Fibroblast of gingiva (primary cell): ENCODE data around the gene UCK2.
"Not testable (repeated sequence)": the region's sequence is repeated elsewhere in the genome, so short reads cannot be mapped to it uniquely, and the experiment has no call there.

Experiments
- DNase-seq: peaks from one replicate; pipeline ENCODE4 v3.0.0-alpha.2; 2011; ENCODE audit warnings: low read depth

The UCK2 gene

GRCh38 chr1:165827268-165828102 lies at the start of gene UCK2:
UCK2 (plus strand) TSS chr1:165827614; CDS start chr1:165827834, 220 bp downstream.
- peak; percentile 73 for DNase-seq

DNA sequence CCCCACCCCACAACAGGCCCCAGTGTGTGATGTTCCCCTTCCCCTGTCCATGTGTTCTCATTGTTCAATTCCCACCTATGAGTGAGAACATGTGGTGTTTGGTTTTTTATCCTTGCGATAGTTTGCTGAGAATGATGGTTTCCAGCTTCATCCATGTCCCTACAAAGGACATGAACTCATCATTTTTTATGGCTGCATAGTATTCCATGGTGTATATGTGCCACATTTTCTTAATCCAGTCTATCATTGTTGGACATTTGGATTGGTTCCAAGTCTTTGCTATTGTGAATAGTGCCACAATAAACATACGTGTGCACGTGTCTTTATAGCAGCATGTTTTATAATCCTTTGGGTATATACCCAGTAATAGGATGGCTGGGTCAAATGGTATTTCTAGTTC lies 49.2 kb upstream of the UCK2 start:
- not testable (repeated sequence) for DNase-seq

DNA sequence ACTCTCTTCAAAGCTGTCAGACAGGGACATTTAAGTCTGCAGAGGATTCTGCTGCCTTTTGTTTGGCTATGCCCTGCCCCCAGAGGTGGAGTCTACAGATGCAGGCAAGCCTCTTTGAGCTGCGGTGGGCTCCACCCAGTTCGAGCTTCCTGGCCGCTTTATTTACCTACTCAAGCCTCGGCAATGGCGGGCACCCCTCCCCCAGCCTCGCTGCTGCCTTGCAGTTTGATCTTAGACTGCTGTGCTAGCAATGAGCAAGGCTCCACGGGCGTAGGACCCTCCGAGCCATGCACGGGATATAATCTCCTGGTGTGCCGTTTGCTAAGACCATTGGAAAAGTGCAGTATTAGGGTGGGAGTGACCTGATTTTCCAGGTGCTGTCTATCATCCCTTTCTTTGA lies 43.9 kb upstream of the UCK2 start:
- DNase-seq: not testable (repeated sequence)

DNA sequence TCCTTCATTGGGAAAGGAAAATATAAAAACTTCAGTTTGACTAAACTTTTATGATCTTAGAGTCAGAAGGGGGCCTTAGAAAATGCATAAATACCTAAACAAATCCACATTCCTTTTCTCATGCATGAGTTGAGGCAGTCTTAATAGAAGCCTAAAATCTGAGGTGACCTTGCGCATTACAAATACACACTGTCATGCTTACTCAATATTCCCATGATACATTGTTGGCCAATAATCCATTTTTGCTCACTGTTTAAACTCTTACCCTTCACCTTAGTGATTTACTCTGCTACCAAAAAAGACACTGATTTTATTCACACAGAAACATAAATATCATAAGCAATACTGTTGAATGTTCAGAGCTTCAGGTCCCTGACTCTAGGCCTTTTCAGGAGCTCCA lies 39.7 kb upstream of the UCK2 start:
- peak; percentile 3 for DNase-seq

DNA sequence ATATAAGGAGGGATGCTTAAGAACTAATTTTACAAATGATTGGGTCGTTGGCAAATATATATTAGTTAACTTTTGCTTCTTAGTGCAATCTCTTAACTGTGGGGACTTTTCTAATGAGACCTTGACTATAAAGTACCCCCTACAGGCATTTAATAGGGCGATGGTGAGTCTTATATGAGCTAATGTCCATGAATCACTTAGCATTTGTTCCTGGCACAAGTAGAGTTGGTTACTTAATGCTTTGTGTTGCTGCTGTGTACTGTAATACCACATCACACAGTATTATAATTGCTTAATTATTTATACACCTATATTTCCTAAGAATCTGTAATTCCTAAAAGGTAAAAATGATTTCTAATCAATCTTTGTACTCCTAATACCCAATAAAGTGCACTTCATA lies 33.5 kb upstream of the UCK2 start:
- peak; percentile 17 for DNase-seq

DNA sequence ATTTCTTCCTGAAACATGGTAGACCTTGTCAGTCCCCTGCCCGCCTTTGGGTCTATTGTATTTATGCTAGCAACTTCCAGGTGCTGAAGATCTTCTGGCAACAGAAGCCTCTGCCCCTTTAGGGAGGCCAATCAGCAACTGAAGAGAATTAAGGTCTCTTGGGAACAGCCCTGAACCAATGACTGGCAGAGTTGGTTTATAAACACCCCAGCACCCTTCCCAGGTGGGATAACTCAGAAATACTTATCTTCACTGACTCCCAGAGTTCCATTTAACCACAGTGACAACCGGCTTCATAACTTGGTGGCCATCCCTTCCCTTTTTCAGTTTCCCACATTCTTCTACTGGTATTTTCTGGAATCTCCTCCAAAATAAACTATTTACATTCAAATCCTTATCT lies 31.5 kb upstream of the UCK2 start:
- no peak for DNase-seq

- DNase-seq: no peak
These were observed 28.0 kb upstream of the UCK2 start for GRCh38 chr1:165799387-165799786.

GRCh38 chr1:165804513-165804912 lies 22.9 kb upstream of the UCK2 start:
- DNase-seq: not testable (repeated sequence)

GRCh38 chr1:165807613-165808012 lies 19.8 kb upstream of the UCK2 start:
- DNase-seq: no peak

- no peak for DNase-seq
These were observed 11.7 kb upstream of the UCK2 start for GRCh38 chr1:165815725-165816124.

GRCh38 chr1:165816157-165816556 lies 11.3 kb upstream of the UCK2 start:
- DNase-seq: no peak

GRCh38 chr1:165816826-165817497 lies 10.5 kb upstream of the UCK2 start:
- DNase-seq: no peak

- DNase-seq: no peak
These were observed 3.7 kb upstream of the UCK2 start for GRCh38 chr1:165823552-165824268.

DNA sequence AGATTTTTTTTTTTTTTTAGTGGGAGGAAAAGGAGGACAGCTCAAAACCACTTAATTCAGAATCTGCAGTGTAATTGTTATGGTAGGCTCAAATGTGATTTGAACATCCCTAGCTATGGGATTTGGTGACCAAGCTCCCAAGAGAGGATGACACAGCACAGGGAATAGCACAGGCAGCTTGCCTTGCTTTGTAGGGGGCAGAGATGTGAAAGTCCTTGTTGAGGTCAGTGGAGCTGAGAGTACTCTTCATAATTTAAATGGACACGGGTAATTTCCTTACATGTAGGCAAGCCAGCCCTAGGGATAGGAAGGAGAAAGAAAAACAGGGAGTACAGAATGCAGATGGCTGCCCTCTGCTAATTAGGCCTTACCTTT lies 3.2 kb upstream of the UCK2 start:
- peak; percentile 30 for DNase-seq

DNA sequence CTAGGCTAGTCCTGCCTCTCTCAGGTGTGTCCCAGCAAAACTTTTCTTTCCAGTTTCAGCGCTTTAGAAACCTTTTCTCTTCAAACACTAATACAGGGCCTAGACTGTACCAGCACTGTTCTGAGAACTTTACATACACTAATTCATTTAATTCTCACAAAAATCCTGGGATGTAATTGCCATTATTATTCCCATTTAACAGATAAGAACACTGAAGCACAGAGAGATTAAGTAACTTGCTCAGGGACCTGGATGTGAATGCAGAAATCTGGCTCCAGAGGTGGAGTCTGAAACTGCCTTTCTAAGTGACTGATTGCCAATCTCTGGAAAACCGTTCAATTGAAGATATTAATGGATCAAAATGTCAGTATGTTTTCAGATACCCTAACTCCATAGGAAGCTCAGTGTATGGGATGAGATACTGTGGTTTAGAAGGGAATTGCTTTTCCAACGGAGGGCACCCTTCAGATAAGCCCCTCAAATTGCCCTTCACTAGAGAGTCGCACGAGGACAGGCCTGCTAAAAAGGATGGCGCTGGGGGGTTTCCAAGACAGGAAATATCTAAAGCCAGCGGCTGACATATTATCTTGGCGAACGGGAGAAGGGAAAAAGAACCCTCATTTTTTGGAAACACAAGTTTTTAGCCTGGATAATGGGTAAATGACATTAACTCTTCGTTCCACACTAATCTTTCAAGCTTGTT lies 698 bp upstream of the UCK2 start:
- no peak for DNase-seq

DNA sequence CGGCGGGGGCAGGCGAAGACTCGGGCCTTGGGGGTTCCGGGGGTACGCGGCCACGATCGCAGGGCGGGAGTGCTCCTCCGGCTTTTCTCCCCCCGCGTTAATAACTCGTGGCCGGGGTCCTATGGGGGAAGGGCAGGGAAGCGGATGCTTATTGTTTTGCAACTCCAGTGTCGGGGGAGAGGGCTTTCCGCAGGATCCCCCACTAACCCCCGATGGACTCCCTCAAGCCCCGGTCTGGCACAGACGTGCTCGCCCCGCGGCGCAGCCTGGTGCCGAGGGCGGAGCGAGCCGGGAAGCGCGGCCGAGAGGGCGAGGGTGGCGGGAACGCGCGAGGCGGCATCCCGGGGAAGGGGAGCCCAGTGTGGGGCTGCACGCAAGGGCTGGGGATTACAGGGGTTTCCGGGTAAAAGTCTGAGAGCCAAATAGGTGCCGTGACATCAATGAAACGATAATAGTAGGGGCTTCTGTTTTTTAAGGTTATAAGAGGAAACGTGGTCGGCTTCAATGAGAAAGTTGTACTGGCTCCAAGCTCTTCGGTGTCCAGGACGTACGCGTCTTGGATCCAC lies 772 bp downstream of the UCK2 start:
- peak; percentile 34 for DNase-seq

GRCh38 chr1:165828669-165829329 lies 1.4 kb downstream of the UCK2 start:
- peak; percentile 85 for DNase-seq

- DNase-seq: no peak
These were observed 2.5 kb downstream of the UCK2 start for GRCh38 chr1:165829888-165830287.

DNA sequence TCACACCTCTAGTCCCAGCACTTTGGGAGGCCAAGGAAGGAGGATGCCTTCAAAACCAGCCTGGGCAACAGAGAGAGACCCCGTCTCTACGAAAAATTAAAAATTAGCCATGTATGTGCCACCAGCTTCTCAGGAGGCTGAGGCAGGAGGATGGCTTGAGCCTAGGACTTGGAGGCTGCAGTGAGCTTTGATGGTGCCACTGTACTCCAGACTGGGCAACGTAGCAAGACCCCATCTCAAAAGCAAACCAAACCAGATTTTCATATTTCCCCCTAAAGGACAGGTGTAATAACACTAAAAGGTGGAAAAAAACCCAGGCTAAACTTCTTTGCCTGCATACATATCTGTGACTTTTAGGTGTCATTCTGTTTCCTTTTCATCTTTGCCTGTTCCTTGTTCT lies 3.7 kb downstream of the UCK2 start:
- DNase-seq: no peak

GRCh38 chr1:165832902-165833301 lies 5.5 kb downstream of the UCK2 start:
- DNase-seq: no peak

DNA sequence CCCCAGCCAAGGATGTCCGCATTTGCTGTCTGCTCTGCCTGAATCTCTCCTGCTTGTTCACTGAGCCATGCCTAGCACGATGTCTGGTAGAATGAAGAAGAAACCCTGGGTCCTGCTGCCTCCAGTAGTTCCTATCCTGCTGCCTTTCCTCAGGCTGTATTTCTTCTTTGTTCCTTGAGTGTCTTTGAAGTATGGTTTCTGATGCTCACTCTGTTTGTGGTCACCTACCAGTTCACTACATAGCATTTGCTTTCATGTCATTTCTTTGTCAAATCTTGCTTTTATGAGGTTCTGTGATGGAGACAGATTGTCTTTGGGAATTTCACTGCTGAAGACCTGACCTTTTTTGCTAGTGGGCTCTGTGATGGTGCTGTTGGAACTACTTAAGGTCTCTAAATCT lies 5.9 kb downstream of the UCK2 start:
- no peak for DNase-seq
